GM19438 (cell line): ENCODE data around the gene ASB9.

Source experiments
- ATAC-seq: cut with Tn5 transposase; IDR thresholded peaks from one replicate; pipeline ENCODE4 v1.9.1; 2021; ENCODE audit warnings: low read depth; ENCODE audit not compliant: unreplicated experiment

ASB9 gene

GRCh38 chrX:15194146-15194545 lies 75.7 kb downstream of the ASB9 start:
- no peak for ATAC-seq
